ENCODE results near the gene DGKH. TPM values are rescaled to one million over a fixed set of nuclear protein-coding genes. Genes with fewer than 3 reads are reported as not detected.

Gene DGKH
- total and polyA plus RNA-seq, 10 of the 15 experiments (the other 5 are each of a cell fraction or from before 2014, with no cell fraction given) = 1.3 to 15.2 (median 7.3) TPM

GRCh38 chr13:42146359-42146758 lies 97.9 kb downstream of the DGKH start:
- POLR2A ChIA-PET = interaction anchor here (1.2 kb wide), 1 partner anchor 10 kb away, joined by 3 read pairs; no protein-coding TSS in a partner anchor

GRCh38 chr13:42148538-42148937 lies 100.1 kb downstream of the DGKH start:
- no TSS peak for BruUV-seq (replicated peaks)
- RAD21 ChIA-PET (ENCODE audit: unreplicated experiment) = interaction anchor here (1.6 kb wide), 1 partner anchor 10 kb away, joined by 3 read pairs; no protein-coding TSS in a partner anchor
- 65% methylated on average over 3 of the region's 7 CpGs for WGBS (ENCODE audit: insufficient coverage, insufficient replicate concordance, low lambda C conversion rate, missing lambda C conversion rate)

More at GRCh38 chr13:42146359-42146758, 97.9 kb downstream of the DGKH start:
- no peak for TF ChIP-seq WRNIP1 (IDR thresholded peaks at IDR 0.05; ENCODE audit: borderline replicate concordance, low read depth, low read length)
- no peak for TF ChIP-seq SRF (IDR thresholded peaks at IDR 0.05; ENCODE audit: low read depth in 2 of 2, low read length in 2 of 2)
- no peak for TF ChIP-seq ZBED1 (IDR thresholded peaks at IDR 0.05; ENCODE audit: borderline replicate concordance)
- no peak overlapping the region for H3K9ac ChIP-seq (ENCODE audit: control insufficient read depth, insufficient read depth, low read length)
- H3K4me1 ChIP-seq (ENCODE audit: control insufficient read depth, insufficient read depth, low read length) = no peaks in the 10 kb centered on the region
- ChIA-PET CTCF (interaction anchor here (1.2 kb wide), 1 partner anchor 9 kb away, joined by 3 read pairs; no protein-coding TSS in a partner anchor), RAD21 (ENCODE audit: unreplicated experiment) (no interaction called here), SMC1A (ENCODE audit: uncharacterized antibody, unreplicated experiment) (interaction anchor here (1.0 to 1.4 kb wide), 2 partner anchors 24 to 478 kb away, joined by 3 read pairs; no protein-coding TSS in a partner anchor)
- intact Hi-C loops (cut with micrococcal nuclease; ENCODE audit: unreplicated experiment) (no loop called here), in situ Hi-C loops (cut with MboI) (no loop called here)
- 98% methylated on average over 2 of the region's 2 CpGs for WGBS (ENCODE audit: insufficient coverage, insufficient replicate concordance, low lambda C conversion rate, missing lambda C conversion rate)
- no peak for FAIRE-seq
- H4K20me1 ChIP-seq (ENCODE audit: control insufficient read depth, insufficient read depth) = no peaks in the 10 kb centered on the region
- DNase-seq (ENCODE audit: low read depth, low spot score) = no peak
- no peaks in the 10 kb centered on the region for H3K9me3 ChIP-seq (replicated peaks; ENCODE audit: control insufficient read depth, insufficient read depth, low read length)
- no peak for ATAC-seq
- H3K27ac ChIP-seq (ENCODE audit: control insufficient read depth, insufficient read depth) = no peak overlapping the region
- H3K36me3 ChIP-seq (ENCODE audit: control insufficient read depth in 2 of 2, insufficient read depth in 2 of 2, low read length in 1 of 2) = no peaks in the 10 kb centered on the region
- no peaks in the 10 kb centered on the region for H3K79me2 ChIP-seq (ENCODE audit: control insufficient read depth, insufficient read depth, low read length)
- no TSS peak for BruUV-seq (replicated peaks)
- no peak overlapping the region for H3K4me2 ChIP-seq (ENCODE audit: control insufficient read depth, insufficient read depth)
- no peak overlapping the region for H2AFZ ChIP-seq (ENCODE audit: control insufficient read depth, low read depth, low read length)
- H3K27me3 ChIP-seq (replicated peaks in 1 of 2; ENCODE audit: control insufficient read depth in 2 of 2, insufficient read depth in 2 of 2, low read length in 1 of 2) = no peaks in the 10 kb centered on the region
- H3K4me3 ChIP-seq = no peak overlapping the region

More at GRCh38 chr13:42148538-42148937, 100.1 kb downstream of the DGKH start:
- no peak for FAIRE-seq
- ATAC-seq = no peak
- no peak overlapping the region for H3K27ac ChIP-seq (ENCODE audit: control insufficient read depth, insufficient read depth)
- no peaks in the 10 kb centered on the region for H3K36me3 ChIP-seq (ENCODE audit: control insufficient read depth in 2 of 2, insufficient read depth in 2 of 2, low read length in 1 of 2)
- SMC1A ChIA-PET (ENCODE audit: uncharacterized antibody, unreplicated experiment) = no interaction called here
- H3K27me3 ChIP-seq (replicated peaks in 1 of 2; ENCODE audit: control insufficient read depth in 2 of 2, insufficient read depth in 2 of 2, low read length in 1 of 2) = no peaks in the 10 kb centered on the region
- no peak overlapping the region for H3K4me2 ChIP-seq (ENCODE audit: control insufficient read depth, insufficient read depth)
- H3K9ac ChIP-seq (ENCODE audit: control insufficient read depth, insufficient read depth, low read length) = no peak overlapping the region
- no peaks in the 10 kb centered on the region for H4K20me1 ChIP-seq (ENCODE audit: control insufficient read depth, insufficient read depth)
- intact Hi-C loops (cut with micrococcal nuclease; ENCODE audit: unreplicated experiment) (no loop called here), in situ Hi-C loops (cut with MboI) (no loop called here)
- no peak overlapping the region for H2AFZ ChIP-seq (ENCODE audit: control insufficient read depth, low read depth, low read length)
- POLR2A ChIA-PET = no interaction called here
- H3K79me2 ChIP-seq (ENCODE audit: control insufficient read depth, insufficient read depth, low read length) = no peaks in the 10 kb centered on the region
- H3K4me1 ChIP-seq (ENCODE audit: control insufficient read depth, insufficient read depth, low read length) = no peaks in the 10 kb centered on the region
- no peak overlapping the region for H3K4me3 ChIP-seq
- no peak for DNase-seq (ENCODE audit: low read depth, low spot score)
- no peaks in the 10 kb centered on the region for H3K9me3 ChIP-seq (replicated peaks; ENCODE audit: control insufficient read depth, insufficient read depth, low read length)
- CTCF ChIA-PET = no interaction called here
- TF ChIP-seq RUNX3 (IDR thresholded peaks at IDR 0.05; ENCODE audit: low read length) (peak; percentile 50; the same call in 1 of the 2 replicates), SP1 (IDR thresholded peaks at IDR 0.05; ENCODE audit: low read depth, low read length) (no peak), SREBF2 (IDR thresholded peaks at IDR 0.05; ENCODE audit: low read length) (no peak)
